GM21619 (cell line): Measurements from ENCODE around the gene ECHS1.
"Not testable (repeated sequence)": the region's sequence is repeated elsewhere in the genome, so short reads cannot be mapped to it uniquely, and the experiment has no call there.

ENCODE experiments used
- ATAC-seq: cut with Tn5 transposase; IDR thresholded peaks from one replicate; pipeline ENCODE4 v1.9.1; 2021; ENCODE audit not compliant: unreplicated experiment

ECHS1 gene

GRCh38 chr10:133327651-133328357 lies 45.4 kb downstream of the ECHS1 start:
- no peak for ATAC-seq

- no peak for ATAC-seq
Observed at GRCh38 chr10:133326745-133327650, 46.2 kb downstream of the ECHS1 start.

GRCh38 chr10:133326223-133326551 lies 47.0 kb downstream of the ECHS1 start:
- ATAC-seq = no peak

GRCh38 chr10:133325440-133326222 lies 47.5 kb downstream of the ECHS1 start:
- no peak for ATAC-seq

- ATAC-seq = no peak
Observed at GRCh38 chr10:133324857-133325260, 48.3 kb downstream of the ECHS1 start.

- peak; percentile 49 for ATAC-seq
Observed at GRCh38 chr10:133324198-133324792, 48.9 kb downstream of the ECHS1 start.

GRCh38 chr10:133322064-133322709 lies 51.0 kb downstream of the ECHS1 start:
- ATAC-seq = not testable (repeated sequence)

GRCh38 chr10:133320852-133321422 lies 52.2 kb downstream of the ECHS1 start:
- ATAC-seq = not testable (repeated sequence)

GRCh38 chr10:133318494-133319127 lies 54.5 kb downstream of the ECHS1 start:
- ATAC-seq = peak; percentile 81

GRCh38 chr10:133316732-133317131 lies 56.4 kb downstream of the ECHS1 start:
- ATAC-seq = no peak

- no peak for ATAC-seq
Observed at GRCh38 chr10:133316266-133316665, 56.9 kb downstream of the ECHS1 start.

- ATAC-seq = no peak
Observed at GRCh38 chr10:133315847-133316246, 57.3 kb downstream of the ECHS1 start.

GRCh38 chr10:133314911-133315310 lies 58.2 kb downstream of the ECHS1 start:
- no peak for ATAC-seq

- no peak for ATAC-seq
Observed at GRCh38 chr10:133313192-133313591, 60.0 kb downstream of the ECHS1 start.

GRCh38 chr10:133312769-133313145 lies 60.4 kb downstream of the ECHS1 start:
- no peak for ATAC-seq
